Measurements from ENCODE around the gene THAP12.

- TF ChIP-seq CEBPB (IDR thresholded peaks at IDR 0.05; ENCODE audit: borderline replicate concordance, low read depth, low read length): no peak
- TF ChIP-seq CTCF (CRISPR knock-in tag; IDR thresholded peaks at IDR 0.05): no peak
- TF ChIP-seq ZNF547 (CRISPR knock-in tag; IDR thresholded peaks at IDR 0.05): no peak
- no peak for TF ChIP-seq GABPA (IDR thresholded peaks at IDR 0.05; ENCODE audit: low read depth, low read length)
- no peak for TF ChIP-seq GABPA (CRISPR knock-in tag; IDR thresholded peaks at IDR 0.05; ENCODE audit: low read depth)
- TF ChIP-seq RFX5 (IDR thresholded peaks at IDR 0.05; ENCODE audit: low read depth, low read length): no peak
- no peak for TF ChIP-seq CHD2 (IDR thresholded peaks at IDR 0.05; ENCODE audit: low read depth, low read length)
- no peak for TF ChIP-seq RAD21 (CRISPR knock-in tag; IDR thresholded peaks at IDR 0.05)
- no peak for TF ChIP-seq MAFG (CRISPR knock-in tag; IDR thresholded peaks at IDR 0.05)
- TF ChIP-seq RARG (CRISPR knock-in tag; IDR thresholded peaks at IDR 0.05; ENCODE audit: low read depth): no peak
- TF ChIP-seq EP300 (IDR thresholded peaks at IDR 0.05; ENCODE audit: low read depth in 2 of 2, low read length in 2 of 2): no peak
- TF ChIP-seq EP300 (CRISPR knock-in tag; IDR thresholded peaks at IDR 0.05; ENCODE audit: borderline replicate concordance): no peak
- no peak for TF ChIP-seq USF2 (IDR thresholded peaks at IDR 0.05; ENCODE audit: low read depth, low read length)
- no peak for TF ChIP-seq USF2 (CRISPR knock-in tag; IDR thresholded peaks at IDR 0.05; ENCODE audit: borderline replicate concordance)
- TF ChIP-seq YY1 (IDR thresholded peaks at IDR 0.05; ENCODE audit: insufficient read depth, insufficient replicate concordance, low read depth, low read length): no peak
- no peak for TF ChIP-seq NFIC (IDR thresholded peaks at IDR 0.05; ENCODE audit: low read length)
Observed at GRCh38 chr11:76348348-76348747, 32.6 kb downstream of the THAP12 start.

Measured in HepG2 (cell line).